Loucy (cell line): ENCODE measurements around the gene UTP11.

Source experiments
- H2AFZ ChIP-seq: fragments of 200-600 bp; sonication (generic); 2 replicates; pipeline ENCODE4 v1.6.0; 2016; ENCODE audit warnings: antibody characterized with exemption, mild to moderate bottlenecking, low read length, moderate library complexity
- H3F3A ChIP-seq: fragments of 200-600 bp; 2 replicates; pipeline ENCODE4 v1.6.0; 2016; ENCODE audit warnings: antibody characterized with exemption, low read depth, mild to moderate bottlenecking
- H3K27me3 ChIP-seq: fragments of 200-600 bp; sonication (generic); 2 replicates; pipeline ENCODE4 v1.6.1; 2014; ENCODE audit warnings: low read length, mild to moderate bottlenecking; ENCODE audit not compliant: insufficient read depth, poor library complexity, severe bottlenecking
- H3K36me3 ChIP-seq: fragments of 200-600 bp; sonication (generic); 2 replicates; pipeline ENCODE4 v1.6.1; 2016; ENCODE audit warnings: low read length; ENCODE audit not compliant: insufficient read depth
- H3K4me1 ChIP-seq: fragments of 200-600 bp; sonication (generic); 2 replicates; pipeline ENCODE4 v1.5.1; 2014; ENCODE audit warnings: low read length, mild to moderate bottlenecking; ENCODE audit not compliant: insufficient read depth, poor library complexity, severe bottlenecking
- H3K4me2 ChIP-seq: fragments of 200-600 bp; sonication (generic); 2 replicates; pipeline ENCODE4 v1.6.0; 2014; ENCODE audit warnings: antibody characterized with exemption, low read length, low read depth, mild to moderate bottlenecking; ENCODE audit not compliant: poor library complexity, severe bottlenecking
- H3K4me3 ChIP-seq: fragments of 200-600 bp; sonication (generic); 2 replicates; pipeline ENCODE4 v1.5.1; 2014; ENCODE audit warnings: low read length, mild to moderate bottlenecking, mixed read lengths; ENCODE audit not compliant: poor library complexity, severe bottlenecking
- H3K79me2 ChIP-seq: fragments of 200-600 bp; sonication (generic); 2 replicates; pipeline ENCODE4 v1.6.1; 2014; ENCODE audit warnings: low read length; ENCODE audit not compliant: insufficient read depth
- H3K9ac ChIP-seq: fragments of 200-600 bp; sonication (generic); 2 replicates; pipeline ENCODE4 v1.6.0; 2014; ENCODE audit warnings: mild to moderate bottlenecking, low read depth, low read length, moderate library complexity; ENCODE audit not compliant: poor library complexity, severe bottlenecking
- H3K9me2 ChIP-seq: fragments of 200-600 bp; sonication (generic); replicated peaks from 2 replicates; pipeline ENCODE4 v1.6.1; 2016; ENCODE audit warnings: low read depth, low read length, mixed read lengths
- H3K9me3 ChIP-seq: fragments of 200-600 bp; sonication (generic); 2 replicates; pipeline ENCODE4 v1.6.1; 2014; ENCODE audit warnings: mild to moderate bottlenecking, antibody characterized with exemption, low read length, low read depth; ENCODE audit not compliant: insufficient read depth
- H4K20me1 ChIP-seq: fragments of 200-600 bp; sonication (generic); 2 replicates; pipeline ENCODE4 v1.6.0; 2014; ENCODE audit warnings: antibody characterized with exemption, low read length, mild to moderate bottlenecking; ENCODE audit not compliant: insufficient read depth, poor library complexity, severe bottlenecking
- EZH2phosphoT487 ChIP-seq: fragments of 200-600 bp; IDR thresholded peaks from 2 replicates; pipeline ENCODE4 v1.6.1; 2018; ENCODE audit warnings: antibody characterized with exemption, mild to moderate bottlenecking, moderate library complexity, borderline replicate concordance
- TF ChIP-seq, protein P1 (sequence below): fragments of 200-600 bp; sonication (generic); conservative IDR thresholded peaks from 2 replicates; pipeline ENCODE4 v1.5.1; 2014; ENCODE audit warnings: mild to moderate bottlenecking, antibody characterized with exemption, low read length

The UTP11 gene

DNA sequence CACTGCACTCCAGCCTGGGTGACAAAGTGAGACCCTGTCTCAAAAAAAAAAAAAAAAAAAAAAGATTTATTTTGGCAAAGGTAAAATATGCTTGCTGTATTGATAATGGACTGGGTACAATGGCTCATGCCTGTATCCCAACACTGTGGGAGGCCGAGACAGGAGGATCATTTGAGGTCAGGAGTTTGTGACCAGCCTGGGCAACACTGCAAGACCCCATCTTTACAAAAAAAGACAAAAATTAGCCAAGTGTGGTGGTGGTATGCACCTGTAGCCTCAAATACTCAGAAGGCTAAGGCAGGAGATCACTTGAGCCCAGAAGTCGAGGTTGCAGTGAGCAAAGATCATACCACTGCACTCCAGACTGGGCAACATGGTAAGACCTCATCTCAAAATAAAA is 29.0 kb upstream of the UTP11 start:
- peaks cover 69% of the 10 kb centered on the region for H3K36me3 ChIP-seq
- H3K9me2 ChIP-seq = no peaks in the 10 kb centered on the region
- H3K79me2 ChIP-seq = peaks cover 15% of the 10 kb centered on the region
- no peaks in the 10 kb centered on the region for H3K9me3 ChIP-seq
- H3K9ac ChIP-seq = no peak overlapping the region
- peaks cover 9% of the 10 kb centered on the region for H3K4me1 ChIP-seq
- H3K4me2 ChIP-seq = no peak overlapping the region
- TF ChIP-seq, protein P1, sequence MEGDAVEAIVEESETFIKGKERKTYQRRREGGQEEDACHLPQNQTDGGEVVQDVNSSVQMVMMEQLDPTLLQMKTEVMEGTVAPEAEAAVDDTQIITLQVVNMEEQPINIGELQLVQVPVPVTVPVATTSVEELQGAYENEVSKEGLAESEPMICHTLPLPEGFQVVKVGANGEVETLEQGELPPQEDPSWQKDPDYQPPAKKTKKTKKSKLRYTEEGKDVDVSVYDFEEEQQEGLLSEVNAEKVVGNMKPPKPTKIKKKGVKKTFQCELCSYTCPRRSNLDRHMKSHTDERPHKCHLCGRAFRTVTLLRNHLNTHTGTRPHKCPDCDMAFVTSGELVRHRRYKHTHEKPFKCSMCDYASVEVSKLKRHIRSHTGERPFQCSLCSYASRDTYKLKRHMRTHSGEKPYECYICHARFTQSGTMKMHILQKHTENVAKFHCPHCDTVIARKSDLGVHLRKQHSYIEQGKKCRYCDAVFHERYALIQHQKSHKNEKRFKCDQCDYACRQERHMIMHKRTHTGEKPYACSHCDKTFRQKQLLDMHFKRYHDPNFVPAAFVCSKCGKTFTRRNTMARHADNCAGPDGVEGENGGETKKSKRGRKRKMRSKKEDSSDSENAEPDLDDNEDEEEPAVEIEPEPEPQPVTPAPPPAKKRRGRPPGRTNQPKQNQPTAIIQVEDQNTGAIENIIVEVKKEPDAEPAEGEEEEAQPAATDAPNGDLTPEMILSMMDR = no peak
- TF ChIP-seq EZH2phosphoT487 = no peak
- H3K27me3 ChIP-seq = no peaks in the 10 kb centered on the region
- no peak overlapping the region for H2AFZ ChIP-seq
- H3K4me3 ChIP-seq = no peak overlapping the region
- peaks cover 12% of the 10 kb centered on the region for H4K20me1 ChIP-seq
- no peaks in the 10 kb centered on the region for H3F3A ChIP-seq

- no peak overlapping the region for H2AFZ ChIP-seq
- H3K9me2 ChIP-seq = no peaks in the 10 kb centered on the region
- no peaks in the 10 kb centered on the region for H3K9me3 ChIP-seq
- peak overlapping the region; percentile 65 for H3K4me2 ChIP-seq
- peaks cover 16% of the 10 kb centered on the region for H4K20me1 ChIP-seq
- peaks cover 30% of the 10 kb centered on the region; the same call in 1 of the 2 replicates for H3K36me3 ChIP-seq
- H3K9ac ChIP-seq = peak overlapping the region; percentile 83
- TF ChIP-seq, protein P1 = no peak
- TF ChIP-seq EZH2phosphoT487 = no peak
- peaks cover 28% of the 10 kb centered on the region for H3K79me2 ChIP-seq
- H3K27me3 ChIP-seq = no peaks in the 10 kb centered on the region
- peak overlapping the region; percentile 79 for H3K4me3 ChIP-seq
- no peaks in the 10 kb centered on the region; the same call in 1 of the 2 replicates for H3F3A ChIP-seq
- peaks cover 10% of the 10 kb centered on the region for H3K4me1 ChIP-seq
Observed at GRCh38 chr1:37987679-37988078, 24.9 kb upstream of the UTP11 start.

DNA sequence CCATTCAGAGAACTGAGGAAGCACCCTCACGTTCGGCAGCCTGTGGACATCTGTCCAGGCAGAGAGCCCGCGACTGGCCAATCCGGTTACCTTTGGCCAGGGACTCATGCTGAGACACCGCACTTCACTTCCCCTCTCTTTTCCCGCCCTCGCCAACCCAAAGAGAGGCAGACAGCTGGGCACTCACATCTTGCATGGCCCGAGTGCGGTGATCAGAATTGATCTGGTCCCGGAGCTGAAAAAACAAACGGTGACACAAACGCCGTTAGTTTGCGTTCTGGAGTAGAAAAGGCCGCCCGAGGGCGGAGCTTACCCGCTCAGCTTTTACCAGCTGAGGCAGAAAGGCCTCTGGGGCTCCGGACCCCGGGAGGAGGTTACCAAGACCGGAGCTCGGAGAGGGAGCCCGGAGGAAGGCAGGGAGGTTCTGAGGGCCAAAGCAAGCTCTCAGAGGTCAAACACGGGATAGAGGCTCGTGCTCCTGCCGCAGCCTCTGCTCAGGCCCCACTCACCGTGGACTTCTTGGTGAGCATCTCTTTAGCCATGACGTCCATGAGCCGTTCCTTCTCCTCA is 23.1 kb upstream of the UTP11 start:
- H3K27me3 ChIP-seq = no peaks in the 10 kb centered on the region
- no peaks in the 10 kb centered on the region for H3K9me3 ChIP-seq
- peaks cover 28% of the 10 kb centered on the region for H3K79me2 ChIP-seq
- H3K4me2 ChIP-seq = peak overlapping the region; percentile 65
- H3K36me3 ChIP-seq = peaks cover 20% of the 10 kb centered on the region; the same call in 1 of the 2 replicates
- H4K20me1 ChIP-seq = peaks cover 16% of the 10 kb centered on the region
- peaks cover 10% of the 10 kb centered on the region for H3K4me1 ChIP-seq
- no peaks in the 10 kb centered on the region; the same call in 1 of the 2 replicates for H3F3A ChIP-seq
- peak overlapping the region; percentile 77 for H2AFZ ChIP-seq
- peak overlapping the region; percentile 79 for H3K4me3 ChIP-seq
- H3K9me2 ChIP-seq = no peaks in the 10 kb centered on the region
- peak overlapping the region; percentile 83 for H3K9ac ChIP-seq
- TF ChIP-seq, protein P1 = no peak
- TF ChIP-seq EZH2phosphoT487 = no peak
